ENCODE results near the gene EMP2.

Gene EMP2

DNA sequence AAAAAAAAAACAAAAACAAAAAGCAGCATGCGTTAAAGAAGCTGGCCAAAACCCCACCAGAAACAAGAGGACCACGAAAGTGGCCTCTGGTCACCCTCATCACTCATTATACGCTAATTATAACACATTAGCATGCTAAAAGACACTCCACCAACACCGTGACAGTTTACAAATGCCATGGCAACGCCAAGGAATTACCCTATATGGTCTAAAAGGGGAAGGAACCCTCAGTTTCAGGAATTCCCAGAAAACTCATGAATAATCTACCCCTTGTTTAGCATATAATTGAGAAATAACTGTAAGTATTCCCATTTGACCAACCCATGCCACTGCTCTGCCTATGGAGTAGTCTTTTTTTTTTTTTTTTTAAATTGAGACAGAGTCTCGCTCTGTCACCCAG, 77.6 kb downstream of the EMP2 start:
- H3K27me3 ChIP-seq (ENCODE audit: insufficient read depth, low read depth), result no peaks in the 10 kb centered on the region

DNA sequence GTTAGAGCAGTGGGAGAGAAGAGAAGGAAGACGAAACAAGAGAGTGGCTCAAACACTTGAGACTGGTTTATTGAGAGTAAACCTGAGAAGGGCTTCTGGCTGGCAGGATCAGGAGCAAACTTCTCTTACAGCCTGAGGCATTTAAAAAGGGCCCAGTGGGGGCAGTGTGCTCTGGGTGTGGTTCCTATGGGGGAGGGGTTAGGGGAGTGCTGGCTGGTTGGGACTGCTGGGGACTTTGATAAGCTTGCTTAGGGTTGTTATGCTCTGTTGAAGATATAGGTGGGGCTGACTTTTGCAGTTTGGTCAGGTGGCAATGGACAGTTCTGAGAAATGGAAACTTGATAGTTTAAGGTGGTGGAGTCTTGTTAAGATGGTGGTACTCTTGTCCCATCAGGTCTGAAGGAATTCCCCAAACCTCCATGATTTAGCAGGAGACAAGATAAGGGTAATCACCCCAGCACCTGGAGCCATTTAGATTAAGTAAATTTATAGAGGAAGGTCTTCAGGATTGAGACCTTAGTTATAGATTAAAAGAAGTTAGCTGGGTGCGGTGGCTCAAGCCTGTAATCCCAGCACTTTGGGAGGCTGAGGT, 79.3 kb downstream of the EMP2 start:
- no peaks in the 10 kb centered on the region for H3K36me3 ChIP-seq (ENCODE audit: insufficient read depth)
- peaks cover 8% of the 10 kb centered on the region for H3K4me1 ChIP-seq (ENCODE audit: low read depth, poor library complexity, severe bottlenecking)
- no peaks in the 10 kb centered on the region for H3K79me2 ChIP-seq (ENCODE audit: insufficient read depth, low read depth)
- H3K4me2 ChIP-seq, result no peak overlapping the region
- no peak overlapping the region for H2AFZ ChIP-seq (ENCODE audit: low read depth)
- no peak overlapping the region for H3K4me3 ChIP-seq (IDR thresholded peaks at IDR 0.05; ENCODE audit: insufficient read depth, low read depth, low read length)
- H3K27ac ChIP-seq, result no peak overlapping the region
- H3K27me3 ChIP-seq (ENCODE audit: insufficient read depth, low read depth), result no peaks in the 10 kb centered on the region
- TF ChIP-seq, protein P1, sequence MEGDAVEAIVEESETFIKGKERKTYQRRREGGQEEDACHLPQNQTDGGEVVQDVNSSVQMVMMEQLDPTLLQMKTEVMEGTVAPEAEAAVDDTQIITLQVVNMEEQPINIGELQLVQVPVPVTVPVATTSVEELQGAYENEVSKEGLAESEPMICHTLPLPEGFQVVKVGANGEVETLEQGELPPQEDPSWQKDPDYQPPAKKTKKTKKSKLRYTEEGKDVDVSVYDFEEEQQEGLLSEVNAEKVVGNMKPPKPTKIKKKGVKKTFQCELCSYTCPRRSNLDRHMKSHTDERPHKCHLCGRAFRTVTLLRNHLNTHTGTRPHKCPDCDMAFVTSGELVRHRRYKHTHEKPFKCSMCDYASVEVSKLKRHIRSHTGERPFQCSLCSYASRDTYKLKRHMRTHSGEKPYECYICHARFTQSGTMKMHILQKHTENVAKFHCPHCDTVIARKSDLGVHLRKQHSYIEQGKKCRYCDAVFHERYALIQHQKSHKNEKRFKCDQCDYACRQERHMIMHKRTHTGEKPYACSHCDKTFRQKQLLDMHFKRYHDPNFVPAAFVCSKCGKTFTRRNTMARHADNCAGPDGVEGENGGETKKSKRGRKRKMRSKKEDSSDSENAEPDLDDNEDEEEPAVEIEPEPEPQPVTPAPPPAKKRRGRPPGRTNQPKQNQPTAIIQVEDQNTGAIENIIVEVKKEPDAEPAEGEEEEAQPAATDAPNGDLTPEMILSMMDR (conservative IDR thresholded peaks at IDR 0.05; ENCODE audit: low read depth, low read length), result no peak
- H3K9ac ChIP-seq, result no peak overlapping the region
- H4K20me1 ChIP-seq (ENCODE audit: insufficient read depth), result no peaks in the 10 kb centered on the region

More for the DNA sequence above, 77.6 kb downstream of the EMP2 start:
- no peak overlapping the region for H3K9ac ChIP-seq
- no peak overlapping the region for H2AFZ ChIP-seq (ENCODE audit: low read depth)
- H4K20me1 ChIP-seq (ENCODE audit: insufficient read depth), result no peaks in the 10 kb centered on the region
- no peak overlapping the region for H3K4me2 ChIP-seq
- H3K27ac ChIP-seq, result no peak overlapping the region
- H3K4me3 ChIP-seq (IDR thresholded peaks at IDR 0.05; ENCODE audit: insufficient read depth, low read depth, low read length), result no peak overlapping the region
- H3K79me2 ChIP-seq (ENCODE audit: insufficient read depth, low read depth), result no peaks in the 10 kb centered on the region
- H3K4me1 ChIP-seq (ENCODE audit: low read depth, poor library complexity, severe bottlenecking), result peaks cover 8% of the 10 kb centered on the region
- TF ChIP-seq, protein P1 (conservative IDR thresholded peaks at IDR 0.05; ENCODE audit: low read depth, low read length), result no peak
- H3K36me3 ChIP-seq (ENCODE audit: insufficient read depth), result no peaks in the 10 kb centered on the region

DNA sequence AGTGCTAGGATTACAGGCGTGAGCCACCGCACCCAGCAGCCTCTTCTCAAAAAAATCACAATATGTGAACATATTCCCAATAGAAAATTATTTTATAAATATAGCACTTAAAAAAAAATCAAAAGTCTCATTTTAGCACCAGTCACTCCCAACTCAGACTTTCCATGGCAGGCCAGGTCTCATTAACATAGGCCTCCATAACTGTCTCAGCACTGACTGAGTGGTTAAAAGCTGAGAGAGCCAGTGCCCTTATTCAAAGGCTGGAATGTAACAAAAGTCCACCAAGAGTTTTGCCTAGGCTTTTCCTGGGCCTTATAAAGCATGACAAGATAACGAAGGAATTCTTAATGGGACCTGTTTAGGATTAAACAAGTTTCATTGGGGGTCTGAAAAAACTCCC, 79.8 kb downstream of the EMP2 start:
- no peak overlapping the region for H3K4me2 ChIP-seq
- H3K27me3 ChIP-seq (ENCODE audit: insufficient read depth, low read depth), result no peaks in the 10 kb centered on the region
- TF ChIP-seq, protein P1 (conservative IDR thresholded peaks at IDR 0.05; ENCODE audit: low read depth, low read length), result no peak
- H3K27ac ChIP-seq, result no peak overlapping the region
- H3K4me1 ChIP-seq (ENCODE audit: low read depth, poor library complexity, severe bottlenecking), result peaks cover 8% of the 10 kb centered on the region
- no peak overlapping the region for H2AFZ ChIP-seq (ENCODE audit: low read depth)
- no peak overlapping the region for H3K9ac ChIP-seq
- no peaks in the 10 kb centered on the region for H4K20me1 ChIP-seq (ENCODE audit: insufficient read depth)
- no peak overlapping the region for H3K4me3 ChIP-seq (IDR thresholded peaks at IDR 0.05; ENCODE audit: insufficient read depth, low read depth, low read length)
- no peaks in the 10 kb centered on the region for H3K79me2 ChIP-seq (ENCODE audit: insufficient read depth, low read depth)
- H3K36me3 ChIP-seq (ENCODE audit: insufficient read depth), result no peaks in the 10 kb centered on the region

DNA sequence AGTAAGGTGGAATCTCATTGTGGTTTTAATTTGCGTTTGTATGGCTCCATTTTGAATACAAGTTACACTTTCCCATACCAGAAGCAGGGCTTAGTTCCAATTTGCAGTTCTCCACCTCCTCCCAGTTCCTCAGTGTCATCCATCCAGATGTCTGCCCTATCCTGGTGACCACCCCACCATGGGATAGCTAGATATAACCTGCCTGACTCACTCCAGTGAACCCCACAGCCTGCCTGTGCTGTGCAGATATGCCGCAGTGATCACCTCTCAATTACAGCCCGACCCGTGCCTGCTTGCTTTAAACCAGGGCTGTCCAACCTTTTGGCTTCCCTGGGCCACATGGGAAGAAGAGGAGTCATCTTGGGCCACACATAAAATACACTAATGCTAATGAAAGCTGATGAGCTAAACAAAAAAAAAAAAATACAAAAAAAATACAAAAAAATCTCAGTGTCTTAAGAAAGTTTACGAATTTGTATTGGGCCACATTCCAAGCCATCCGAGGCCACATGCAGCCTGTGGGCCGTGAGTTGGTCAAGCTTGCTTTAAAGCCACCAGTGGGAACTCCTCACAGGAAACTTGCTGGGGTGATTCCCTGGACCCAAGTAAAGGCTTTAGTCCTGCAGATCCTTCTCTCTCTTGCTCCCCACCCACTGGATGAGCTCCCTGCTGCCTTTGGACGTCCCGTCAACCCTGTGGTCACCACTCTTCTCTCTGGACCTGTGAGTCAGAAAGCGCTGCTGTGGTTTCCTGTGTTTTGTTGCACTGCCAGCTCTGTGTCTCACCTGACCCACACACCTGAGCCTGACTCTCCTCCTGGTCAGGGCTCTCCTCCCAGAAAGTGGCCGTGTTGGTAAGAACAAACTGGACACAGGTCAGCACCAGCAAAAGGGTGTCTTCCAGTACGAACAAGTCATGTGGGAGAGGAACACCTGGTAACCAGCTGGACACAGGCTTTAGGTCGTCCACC, 83.0 kb downstream of the EMP2 start:
- no peak overlapping the region for H3K9ac ChIP-seq
- TF ChIP-seq, protein P1 (conservative IDR thresholded peaks at IDR 0.05; ENCODE audit: low read depth, low read length), result no peak

More for the DNA sequence above, 83.0 kb downstream of the EMP2 start:
- Histone ChIP-seq H2AFZ (ENCODE audit: low read depth) (no peak overlapping the region), H3K27ac (no peak overlapping the region), H3K4me2 (no peak overlapping the region), H3K27me3 (ENCODE audit: insufficient read depth, low read depth) (no peaks in the 10 kb centered on the region), H3K4me1 (ENCODE audit: low read depth, poor library complexity, severe bottlenecking) (peaks cover 8% of the 10 kb centered on the region), H4K20me1 (ENCODE audit: insufficient read depth) (no peaks in the 10 kb centered on the region), H3K36me3 (ENCODE audit: insufficient read depth) (no peaks in the 10 kb centered on the region), H3K79me2 (ENCODE audit: insufficient read depth, low read depth) (no peaks in the 10 kb centered on the region), H3K4me3 (IDR thresholded peaks at IDR 0.05; ENCODE audit: insufficient read depth, low read depth, low read length) (no peak overlapping the region)

Data from KMS-11 (cell line).